Breast epithelium (tissue), 3 donors: ENCODE results near the gene SHB.

ENCODE experiments used
- POLR2A ChIP-seq: fragments of 450-650 bp; IDR thresholded peaks from one replicate; pipeline ENCODE4 v1.6.1; 2016; ENCODE audit warnings: antibody characterized with exemption, mild to moderate bottlenecking, moderate library complexity
- POLR2AphosphoS5 ChIP-seq, 3 donors: sonication (generic); formaldehyde crosslinking; IDR thresholded peaks; one replicate each; pipeline ENCODE4 v1.6.1; 2017; ENCODE audit warnings: antibody characterized with exemption in 3 of 3
- TF ChIP-seq, protein P1 (sequence below), 3 donors: fragments of 450-650 bp; IDR thresholded peaks; one replicate each; pipeline ENCODE4 v1.5.1; 2016 to 2017; ENCODE audit warnings: antibody characterized with exemption in 3 of 3, mild to moderate bottlenecking in 3 of 3, moderate library complexity in 3 of 3

- TF ChIP-seq POLR2A (no peak), POLR2AphosphoS5 (IDR thresholded peaks at IDR 0.05) (no peak)
- TF ChIP-seq, protein P1, sequence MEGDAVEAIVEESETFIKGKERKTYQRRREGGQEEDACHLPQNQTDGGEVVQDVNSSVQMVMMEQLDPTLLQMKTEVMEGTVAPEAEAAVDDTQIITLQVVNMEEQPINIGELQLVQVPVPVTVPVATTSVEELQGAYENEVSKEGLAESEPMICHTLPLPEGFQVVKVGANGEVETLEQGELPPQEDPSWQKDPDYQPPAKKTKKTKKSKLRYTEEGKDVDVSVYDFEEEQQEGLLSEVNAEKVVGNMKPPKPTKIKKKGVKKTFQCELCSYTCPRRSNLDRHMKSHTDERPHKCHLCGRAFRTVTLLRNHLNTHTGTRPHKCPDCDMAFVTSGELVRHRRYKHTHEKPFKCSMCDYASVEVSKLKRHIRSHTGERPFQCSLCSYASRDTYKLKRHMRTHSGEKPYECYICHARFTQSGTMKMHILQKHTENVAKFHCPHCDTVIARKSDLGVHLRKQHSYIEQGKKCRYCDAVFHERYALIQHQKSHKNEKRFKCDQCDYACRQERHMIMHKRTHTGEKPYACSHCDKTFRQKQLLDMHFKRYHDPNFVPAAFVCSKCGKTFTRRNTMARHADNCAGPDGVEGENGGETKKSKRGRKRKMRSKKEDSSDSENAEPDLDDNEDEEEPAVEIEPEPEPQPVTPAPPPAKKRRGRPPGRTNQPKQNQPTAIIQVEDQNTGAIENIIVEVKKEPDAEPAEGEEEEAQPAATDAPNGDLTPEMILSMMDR (IDR thresholded peaks at IDR 0.05), result no peak
Measured at GRCh38 chr9:37978481-37978864, 90.6 kb downstream of the SHB start.
